HUES6 (cell line): ENCODE results near the gene ADH1C.
"Not testable (repeated sequence)": the region's sequence is repeated elsewhere in the genome, so short reads cannot be mapped to it uniquely, and the experiment has no call there.

Experiments
- H3K27ac ChIP-seq: 2 replicates; pipeline ENCODE4 v1.7.0; 2013; ENCODE audit warnings: low read depth, mild to moderate bottlenecking, low read length, inconsistent platforms
- H3K27me3 ChIP-seq: 2 replicates; pipeline ENCODE4 v1.6.1; 2013; ENCODE audit warnings: low read length; ENCODE audit not compliant: control insufficient read depth, insufficient read depth
- H3K36me3 ChIP-seq: 2 replicates; pipeline ENCODE4 v1.6.1; 2013; ENCODE audit warnings: low read length; ENCODE audit not compliant: control insufficient read depth, insufficient read depth
- H3K4me1 ChIP-seq: 2 replicates; pipeline ENCODE4 v1.6.1; 2013; ENCODE audit warnings: low read length; ENCODE audit not compliant: control insufficient read depth, insufficient read depth
- H3K4me3 ChIP-seq: 2 replicates; pipeline ENCODE4 v1.5.1; 2013; ENCODE audit warnings: low read depth, low read length
- H3K9ac ChIP-seq: one replicate; pipeline ENCODE4 v1.6.1; 2013; ENCODE audit warnings: mild to moderate bottlenecking, low read length
- H3K9me3 ChIP-seq: 2 replicates; pipeline ENCODE4 v1.6.1; 2013; ENCODE audit warnings: low read depth, low read length; ENCODE audit not compliant: control insufficient read depth, insufficient read depth

ADH1C gene

DNA sequence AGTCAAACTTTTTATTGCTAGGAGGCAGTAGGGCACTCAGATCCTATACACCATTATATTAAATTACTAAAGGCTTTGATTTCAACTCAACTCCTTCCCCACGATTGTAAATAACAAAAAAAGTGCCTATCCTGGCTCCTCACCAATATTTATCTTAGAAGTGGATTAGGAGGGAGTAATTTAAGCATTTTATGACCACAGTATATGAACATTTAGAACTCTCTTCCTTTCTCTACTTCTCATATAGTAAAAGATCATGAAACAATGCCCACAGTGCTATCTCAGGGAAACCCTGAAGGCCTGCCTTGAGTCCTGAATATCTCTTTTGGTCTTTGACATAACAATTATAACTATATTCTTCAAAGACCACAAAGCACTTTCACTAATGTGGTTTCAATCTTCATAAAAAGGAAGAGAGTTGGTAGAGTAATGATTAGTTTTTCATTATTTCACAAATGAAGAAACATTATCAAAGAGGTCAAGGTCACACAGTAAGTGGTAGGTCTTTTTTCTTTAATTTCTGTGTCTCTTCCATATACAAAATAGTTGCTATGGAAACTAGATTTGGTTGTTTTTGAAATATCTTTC is 29.1 kb upstream of the ADH1C start:
- Histone ChIP-seq H3K4me3 (no peak overlapping the region), H3K27me3 (no peaks in the 10 kb centered on the region), H3K4me1 (no peaks in the 10 kb centered on the region), H3K36me3 (no peaks in the 10 kb centered on the region), H3K9ac (no peak overlapping the region), H3K27ac (no peak overlapping the region), H3K9me3 (no peaks in the 10 kb centered on the region)

GRCh38 chr4:99379571-99379970 is 27.0 kb upstream of the ADH1C start:
- no peak overlapping the region for H3K27ac ChIP-seq
- H3K4me3 ChIP-seq: no peak overlapping the region
- no peaks in the 10 kb centered on the region for H3K4me1 ChIP-seq
- no peak overlapping the region for H3K9ac ChIP-seq
- no peaks in the 10 kb centered on the region for H3K27me3 ChIP-seq
- peaks cover 5% of the 10 kb centered on the region; the same call in 1 of the 2 replicates for H3K9me3 ChIP-seq
- H3K36me3 ChIP-seq: no peaks in the 10 kb centered on the region

DNA sequence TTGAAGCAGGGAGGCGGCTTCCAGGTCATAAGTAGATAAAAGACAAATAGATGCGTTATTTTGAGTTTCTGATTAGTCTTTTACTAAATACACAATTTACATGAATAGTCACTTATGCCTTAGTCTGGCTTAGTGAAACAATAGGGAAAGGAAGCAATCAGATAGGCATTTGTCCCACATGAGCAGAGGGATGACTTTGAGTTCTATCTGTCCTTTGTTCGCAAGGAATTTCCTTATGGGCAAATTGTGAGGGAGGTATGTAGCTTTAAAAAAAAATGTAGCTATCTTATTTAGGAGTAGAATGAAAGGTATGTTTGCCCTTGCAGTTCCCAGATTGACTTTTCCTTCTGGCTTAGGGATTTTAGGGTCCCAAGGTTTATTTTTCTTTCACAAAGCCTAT is 26.3 kb upstream of the ADH1C start:
- Histone ChIP-seq H3K36me3 (no peaks in the 10 kb centered on the region), H3K4me3 (no peak overlapping the region), H3K27ac (no peak overlapping the region), H3K9me3 (peaks cover 10% of the 10 kb centered on the region; the same call in 1 of the 2 replicates), H3K9ac (no peak overlapping the region), H3K4me1 (no peaks in the 10 kb centered on the region), H3K27me3 (no peaks in the 10 kb centered on the region)

DNA sequence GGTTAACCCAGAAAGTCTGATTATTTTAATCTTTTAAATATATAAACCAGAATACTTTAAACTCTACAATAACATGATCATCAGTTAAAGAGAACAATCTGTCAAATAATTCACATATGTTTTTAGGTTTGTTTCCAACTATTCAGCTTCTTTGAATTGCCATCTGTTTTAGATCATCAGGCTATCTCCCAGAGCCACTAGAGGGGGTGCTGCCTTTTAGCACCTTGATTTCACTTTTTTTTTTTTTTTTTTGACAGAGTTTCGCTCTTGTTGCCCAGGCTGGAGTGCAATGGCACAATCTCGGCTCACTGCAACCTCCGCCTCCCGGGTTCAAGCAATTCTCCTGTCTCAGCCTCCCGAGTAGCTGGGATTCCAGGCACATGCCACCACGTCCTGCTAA is 24.8 kb upstream of the ADH1C start:
- H3K4me3 ChIP-seq, H3K27ac ChIP-seq, H3K27me3 ChIP-seq, H3K36me3 ChIP-seq, H3K9ac ChIP-seq, H3K4me1 ChIP-seq: not testable (repeated sequence)
- H3K9me3 ChIP-seq: peaks cover 21% of the 10 kb centered on the region

GRCh38 chr4:99372464-99372863 is 19.9 kb upstream of the ADH1C start:
- not testable (repeated sequence) for H3K4me1 ChIP-seq, H3K4me3 ChIP-seq, H3K36me3 ChIP-seq, H3K27ac ChIP-seq, H3K27me3 ChIP-seq, H3K9ac ChIP-seq
- H3K9me3 ChIP-seq: peaks cover 24% of the 10 kb centered on the region

- not testable (repeated sequence) for H3K4me1 ChIP-seq, H3K36me3 ChIP-seq, H3K9me3 ChIP-seq, H3K27me3 ChIP-seq, H3K27ac ChIP-seq, H3K4me3 ChIP-seq, H3K9ac ChIP-seq
These were observed 15.3 kb upstream of the ADH1C start for GRCh38 chr4:99367817-99368216.

DNA sequence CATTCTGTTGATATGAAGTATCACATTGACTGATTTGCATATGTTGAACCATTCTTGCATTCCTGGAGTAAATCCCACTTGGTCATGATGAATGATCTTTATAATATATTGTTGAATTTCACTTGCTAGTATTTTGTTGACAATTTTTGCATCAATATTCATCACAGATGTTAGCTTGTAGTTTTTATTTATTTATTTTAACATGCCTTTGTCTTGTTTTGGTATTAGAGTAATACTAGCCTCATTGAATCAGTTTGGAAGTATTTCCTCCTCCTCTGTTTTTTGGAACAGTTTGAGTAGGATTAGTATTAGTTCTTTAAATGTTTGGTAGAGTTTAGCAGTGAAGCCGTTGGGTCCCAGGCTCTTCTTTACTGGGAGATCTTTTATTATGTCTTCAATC is 13.9 kb upstream of the ADH1C start:
- no peak overlapping the region for H3K4me3 ChIP-seq
- H3K4me1 ChIP-seq: no peaks in the 10 kb centered on the region
- peaks cover 3% of the 10 kb centered on the region; the same call in 1 of the 2 replicates for H3K9me3 ChIP-seq
- no peaks in the 10 kb centered on the region for H3K36me3 ChIP-seq
- H3K27ac ChIP-seq: no peak overlapping the region
- no peaks in the 10 kb centered on the region for H3K27me3 ChIP-seq
- H3K9ac ChIP-seq: no peak overlapping the region

GRCh38 chr4:99362768-99363167 is 10.2 kb upstream of the ADH1C start:
- Histone ChIP-seq H3K9me3 (peaks cover 12% of the 10 kb centered on the region), H3K36me3 (no peaks in the 10 kb centered on the region), H3K27ac (no peak overlapping the region), H3K9ac (no peak overlapping the region), H3K27me3 (no peaks in the 10 kb centered on the region), H3K4me1 (no peaks in the 10 kb centered on the region), H3K4me3 (no peak overlapping the region)

DNA sequence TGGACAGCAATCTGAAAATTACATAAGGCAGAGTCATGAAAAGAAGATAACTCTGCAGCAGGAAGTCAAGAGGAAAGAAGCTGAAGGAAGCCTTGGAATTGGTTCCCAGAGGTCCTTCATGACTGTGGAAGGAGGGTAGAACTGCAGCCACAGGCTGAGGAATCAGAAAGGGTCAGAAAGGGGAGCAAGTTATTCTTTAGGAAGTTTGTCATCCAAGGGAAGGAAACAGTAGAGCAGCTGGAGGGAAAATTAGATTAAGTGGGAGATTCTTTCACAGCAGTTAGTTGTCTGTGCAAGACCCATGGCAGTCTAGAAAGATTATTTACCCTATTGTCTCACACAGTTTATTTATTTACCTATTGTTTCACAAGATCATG is 9.3 kb upstream of the ADH1C start:
- Histone ChIP-seq H3K9me3 (peaks cover 15% of the 10 kb centered on the region), H3K4me3 (no peak overlapping the region), H3K4me1 (no peaks in the 10 kb centered on the region), H3K27me3 (no peaks in the 10 kb centered on the region), H3K36me3 (no peaks in the 10 kb centered on the region), H3K9ac (no peak overlapping the region), H3K27ac (no peak overlapping the region)

GRCh38 chr4:99361268-99361898 is 8.8 kb upstream of the ADH1C start:
- H3K27ac ChIP-seq: no peak overlapping the region
- H3K4me1 ChIP-seq: no peaks in the 10 kb centered on the region
- H3K27me3 ChIP-seq: no peaks in the 10 kb centered on the region
- H3K9me3 ChIP-seq: peaks cover 16% of the 10 kb centered on the region
- no peak overlapping the region for H3K4me3 ChIP-seq
- H3K9ac ChIP-seq: no peak overlapping the region
- no peaks in the 10 kb centered on the region for H3K36me3 ChIP-seq

- Histone ChIP-seq H3K36me3 (no peaks in the 10 kb centered on the region), H3K27me3 (no peaks in the 10 kb centered on the region), H3K4me3 (no peak overlapping the region), H3K4me1 (no peaks in the 10 kb centered on the region), H3K9ac (no peak overlapping the region), H3K9me3 (peaks cover 15% of the 10 kb centered on the region), H3K27ac (no peak overlapping the region)
These were observed 7.1 kb upstream of the ADH1C start for GRCh38 chr4:99359480-99360204.
